Epithelial cell of esophagus (primary cell): ENCODE measurements around the gene MCM5.

Source experiments
- DNase-seq: peaks from one replicate; pipeline ENCODE4 v3.0.0; 2010; ENCODE audit warnings: low read depth
- H3K4me3 ChIP-seq: 2 replicates; pipeline ENCODE4 v1.5.1; 2011; ENCODE audit warnings: mild to moderate bottlenecking, low read length, control low read depth
- TF ChIP-seq, protein P1 (sequence below): IDR thresholded peaks from 2 replicates; pipeline ENCODE4 v1.5.1; 2011; ENCODE audit warnings: low read depth, mild to moderate bottlenecking, low read length, control low read depth, inconsistent platforms; ENCODE audit not compliant: insufficient read depth; ENCODE audit errors: missing control alignments

Gene MCM5

DNA sequence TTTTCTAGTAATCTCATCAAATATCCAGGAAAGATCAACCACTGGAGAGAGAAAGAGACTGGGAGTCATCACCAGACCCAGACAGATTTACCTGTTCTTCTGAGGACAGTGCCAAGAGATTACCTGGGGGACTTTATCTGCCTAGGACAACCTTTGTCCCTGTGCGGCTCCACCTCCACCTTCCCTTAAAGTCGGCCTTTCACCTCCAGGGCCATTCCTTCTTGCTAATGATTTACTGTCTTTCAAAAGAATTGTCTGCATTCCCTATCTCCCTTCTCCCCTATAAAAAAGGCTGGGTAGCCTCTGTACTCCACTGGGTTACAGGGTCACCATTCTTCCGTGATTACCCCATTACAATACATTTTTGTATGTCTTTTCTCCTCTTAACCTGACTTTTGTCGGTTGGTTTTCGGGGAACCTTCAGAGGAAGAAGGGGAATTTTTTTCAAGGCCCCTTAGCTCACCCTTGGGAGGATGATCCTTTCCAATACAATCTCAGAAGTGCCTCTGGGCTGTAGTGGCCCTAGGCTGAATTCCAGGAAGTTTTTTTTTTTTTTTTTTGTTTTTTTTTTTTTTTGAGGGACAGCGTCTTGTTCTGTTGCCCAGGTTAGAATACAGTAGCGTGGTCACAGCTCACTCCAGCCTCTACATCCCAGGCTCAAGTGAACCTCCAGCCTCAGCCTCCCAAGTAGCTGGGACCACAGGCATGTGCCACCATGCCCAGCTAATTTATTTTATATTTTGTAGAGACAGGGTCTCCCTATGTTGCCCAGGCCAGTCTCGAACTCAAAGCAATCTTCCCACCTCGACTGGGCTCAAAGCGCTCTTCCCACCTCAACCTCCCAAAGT lies 20.6 kb upstream of the MCM5 start:
- TF ChIP-seq, protein P1, sequence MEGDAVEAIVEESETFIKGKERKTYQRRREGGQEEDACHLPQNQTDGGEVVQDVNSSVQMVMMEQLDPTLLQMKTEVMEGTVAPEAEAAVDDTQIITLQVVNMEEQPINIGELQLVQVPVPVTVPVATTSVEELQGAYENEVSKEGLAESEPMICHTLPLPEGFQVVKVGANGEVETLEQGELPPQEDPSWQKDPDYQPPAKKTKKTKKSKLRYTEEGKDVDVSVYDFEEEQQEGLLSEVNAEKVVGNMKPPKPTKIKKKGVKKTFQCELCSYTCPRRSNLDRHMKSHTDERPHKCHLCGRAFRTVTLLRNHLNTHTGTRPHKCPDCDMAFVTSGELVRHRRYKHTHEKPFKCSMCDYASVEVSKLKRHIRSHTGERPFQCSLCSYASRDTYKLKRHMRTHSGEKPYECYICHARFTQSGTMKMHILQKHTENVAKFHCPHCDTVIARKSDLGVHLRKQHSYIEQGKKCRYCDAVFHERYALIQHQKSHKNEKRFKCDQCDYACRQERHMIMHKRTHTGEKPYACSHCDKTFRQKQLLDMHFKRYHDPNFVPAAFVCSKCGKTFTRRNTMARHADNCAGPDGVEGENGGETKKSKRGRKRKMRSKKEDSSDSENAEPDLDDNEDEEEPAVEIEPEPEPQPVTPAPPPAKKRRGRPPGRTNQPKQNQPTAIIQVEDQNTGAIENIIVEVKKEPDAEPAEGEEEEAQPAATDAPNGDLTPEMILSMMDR = no peak
- no peak for DNase-seq
- H3K4me3 ChIP-seq = no peak overlapping the region

DNA sequence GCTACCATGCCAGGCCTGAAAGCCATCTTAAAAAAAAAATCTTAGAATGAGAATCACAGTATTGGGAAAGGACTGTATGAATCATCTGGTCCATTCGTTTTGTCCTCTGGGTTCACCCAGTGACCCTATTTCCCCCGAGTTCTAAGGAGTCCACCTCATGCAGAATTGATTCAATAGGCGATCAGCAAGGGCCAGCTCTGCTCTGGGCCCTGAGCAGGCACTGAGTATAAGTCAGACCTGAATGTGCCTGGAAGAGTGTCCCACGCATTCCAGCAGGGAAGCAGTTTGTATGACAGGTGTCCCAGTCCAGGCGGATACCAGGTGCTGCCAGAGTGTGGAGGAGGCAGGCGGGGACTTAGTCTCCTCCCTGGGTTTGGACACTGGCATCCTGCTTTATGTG lies 19.9 kb upstream of the MCM5 start:
- DNase-seq = peak; percentile 39
- TF ChIP-seq, protein P1 = no peak
- no peak overlapping the region for H3K4me3 ChIP-seq

DNA sequence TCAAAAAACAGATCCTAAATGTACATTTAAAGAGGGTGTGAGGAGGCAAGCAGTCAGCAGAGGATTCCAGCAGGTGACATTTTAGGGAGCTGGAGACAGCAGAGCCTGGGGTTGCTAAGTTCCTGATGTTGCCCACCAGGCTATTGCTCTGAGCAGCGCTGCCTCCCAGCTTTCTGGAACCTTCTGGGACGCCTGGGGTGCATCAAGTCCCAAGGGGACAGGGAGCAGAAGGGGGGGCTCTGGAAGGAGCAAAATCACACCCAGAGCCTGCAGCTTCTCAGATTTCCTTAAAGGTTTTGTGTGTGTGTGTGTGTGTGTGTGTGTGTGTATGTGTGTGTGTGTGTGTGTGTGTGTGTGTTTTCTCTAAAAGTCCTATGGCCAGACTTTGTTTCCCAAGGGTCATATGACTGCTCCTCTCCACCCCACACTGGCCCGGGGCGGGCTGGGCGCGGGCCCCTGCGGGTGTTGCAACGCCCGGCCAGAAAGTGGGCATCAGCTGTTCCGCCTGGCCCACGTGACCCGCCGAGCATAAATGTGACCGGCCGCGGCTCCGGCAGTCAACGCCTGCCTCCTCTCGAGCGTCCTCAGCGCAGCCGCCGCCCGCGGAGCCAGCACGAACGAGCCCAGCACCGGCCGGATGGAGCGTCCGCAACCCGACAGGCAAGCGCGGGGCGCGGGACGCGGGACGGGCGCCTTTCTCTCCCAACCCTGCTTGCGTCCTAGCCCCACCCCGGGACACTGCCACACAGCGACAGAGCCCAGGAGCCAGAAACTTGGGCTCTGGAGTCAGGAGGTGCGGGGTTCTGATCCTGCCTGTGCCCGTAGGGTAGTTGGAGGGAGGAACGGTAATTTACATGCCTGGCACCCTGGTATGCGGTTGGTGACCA lies 19.2 kb upstream of the MCM5 start, which contains the start of gene HMOX1:
HMOX1 (plus strand) TSS at position 560 of the 887 bp plus-strand sequence; CDS start at position 638, 78 bp downstream.
- TF ChIP-seq, protein P1 = no peak
- H3K4me3 ChIP-seq = peak within 1 kb of the TSS; percentile 50
- DNase-seq = peak; percentile 85

DNA sequence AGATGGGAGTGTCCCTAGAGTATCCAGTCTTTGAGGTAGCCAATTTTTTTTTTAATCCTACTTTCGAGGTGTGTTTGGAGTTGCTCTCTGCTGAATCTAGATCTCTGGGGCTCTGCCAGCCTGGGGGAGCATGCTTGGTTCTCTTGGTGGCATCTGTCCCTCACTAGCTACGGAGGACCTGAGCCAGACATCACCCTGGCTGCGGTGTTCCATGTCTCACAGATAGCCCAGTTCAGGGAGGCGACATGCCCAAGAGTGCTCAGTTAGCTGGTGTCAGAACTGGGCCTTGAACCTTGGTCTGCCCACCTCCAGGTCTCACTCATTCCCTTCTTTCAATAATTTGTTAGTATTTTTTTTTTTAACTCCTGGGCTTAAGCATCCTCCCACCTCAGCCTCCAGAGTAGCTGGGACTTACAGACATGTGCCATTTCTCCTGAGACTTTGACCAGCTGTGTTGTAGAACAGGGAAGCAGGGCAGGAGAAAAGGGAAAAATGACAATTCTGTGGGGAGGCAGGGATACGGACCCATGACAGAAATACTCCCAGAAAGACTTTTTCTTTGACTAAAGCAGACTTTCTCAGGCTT lies 18.4 kb upstream of the MCM5 start:
- no peak for DNase-seq
- TF ChIP-seq, protein P1 = no peak
- peak overlapping the region; percentile 50 for H3K4me3 ChIP-seq

DNA sequence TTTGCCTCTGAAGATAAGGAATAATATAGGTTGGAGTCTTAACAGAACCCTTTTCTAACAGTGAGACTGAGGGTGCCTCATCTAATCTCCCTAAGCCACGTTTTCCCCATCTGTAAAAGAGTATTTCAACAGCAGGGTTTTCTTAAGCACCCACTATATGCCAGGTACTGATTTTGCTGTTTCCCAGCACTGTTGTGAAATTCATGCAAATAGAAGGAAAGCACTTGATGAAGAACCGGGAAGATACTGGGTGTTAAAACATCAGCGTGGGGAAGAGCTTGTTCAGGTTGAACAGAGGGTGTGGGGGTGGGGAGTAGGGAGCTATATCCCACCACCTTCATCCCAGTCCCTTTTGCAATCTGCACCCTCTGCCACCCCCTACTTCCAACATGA lies 16.3 kb upstream of the MCM5 start:
- TF ChIP-seq, protein P1 = no peak
- DNase-seq = no peak
- no peak overlapping the region for H3K4me3 ChIP-seq

DNA sequence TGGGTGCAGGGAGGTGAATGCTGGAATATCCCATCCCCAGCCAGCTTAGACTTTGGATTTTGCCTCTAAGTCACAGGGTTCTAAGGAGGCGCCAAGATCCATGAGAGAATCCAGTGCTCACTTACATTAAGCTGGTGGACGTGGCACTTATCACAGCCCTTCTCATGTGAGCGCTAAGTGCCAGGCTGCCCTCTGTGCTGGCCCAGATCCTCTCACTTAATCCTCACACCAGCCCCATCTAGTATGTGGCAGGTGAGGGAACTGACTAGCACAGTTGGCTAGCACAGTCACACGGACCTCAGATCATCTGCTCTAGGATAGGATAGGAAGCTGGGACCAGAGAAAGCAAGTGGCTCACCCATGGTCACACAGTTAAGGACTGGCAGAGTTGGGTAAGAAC lies 15.4 kb upstream of the MCM5 start:
- TF ChIP-seq, protein P1 = no peak
- no peak for DNase-seq
- H3K4me3 ChIP-seq = no peak overlapping the region
